Lower leg skin (tissue), 4 donors: ENCODE measurements around the gene HSPB1. TPM values are rescaled to one million over a fixed set of nuclear protein-coding genes. Genes with fewer than 3 reads are reported as not detected.

Experiments
- DNase-seq, 2 donors: peaks; one replicate each; pipeline ENCODE4 v3.0.0-alpha.2; 2019; ENCODE audit warnings: low spot score in 2 of 2
- H3K4me3 ChIP-seq: fragments of 200-600 bp; sonication (generic); 2 replicates; pipeline ENCODE4 v1.5.1; 2017; ENCODE audit warnings: mild to moderate bottlenecking, low read depth; ENCODE audit not compliant: poor library complexity, severe bottlenecking
- CTCF ChIP-seq, 3 donors: fragments of 450-650 bp; IDR thresholded peaks; one replicate each; pipeline ENCODE4 v1.5.1; 2016; ENCODE audit warnings: antibody characterized with exemption in 3 of 3, mild to moderate bottlenecking in 3 of 3, moderate library complexity in 2 of 3
- POLR2A ChIP-seq, 2 donors: fragments of 450-650 bp; IDR thresholded peaks; one replicate each; pipeline ENCODE4 v1.6.1; 2016 to 2017; ENCODE audit warnings: antibody characterized with exemption in 2 of 2, mild to moderate bottlenecking in 1 of 2, moderate library complexity in 1 of 2
- WGBS, 2 donors: methylation state at CpG; one replicate each; pipeline ENCODE4 v1.1.5; 2018; 5-methylcytosine and 5-hydroxymethylcytosine counted together
- intact Hi-C: fragments of 100-400 bp; cut with DNase I; formaldehyde crosslinking; loops from one replicate; pipeline ENCODE4 v1.15.0; 2023; ENCODE audit warnings: low total_unique reads
- total RNA-seq, 4 donors: library from RNA; depleted of rRNA; stranded (reverse); fragments of >200 nt; gene quantifications; one replicate each; pipeline ENCODE4 v1.1.0, GENCODE V29; 2016

HSPB1 gene
- total RNA-seq, 4 donors from 2014 or later = 1,628 to 3,756 (median 2,658) TPM

DNA sequence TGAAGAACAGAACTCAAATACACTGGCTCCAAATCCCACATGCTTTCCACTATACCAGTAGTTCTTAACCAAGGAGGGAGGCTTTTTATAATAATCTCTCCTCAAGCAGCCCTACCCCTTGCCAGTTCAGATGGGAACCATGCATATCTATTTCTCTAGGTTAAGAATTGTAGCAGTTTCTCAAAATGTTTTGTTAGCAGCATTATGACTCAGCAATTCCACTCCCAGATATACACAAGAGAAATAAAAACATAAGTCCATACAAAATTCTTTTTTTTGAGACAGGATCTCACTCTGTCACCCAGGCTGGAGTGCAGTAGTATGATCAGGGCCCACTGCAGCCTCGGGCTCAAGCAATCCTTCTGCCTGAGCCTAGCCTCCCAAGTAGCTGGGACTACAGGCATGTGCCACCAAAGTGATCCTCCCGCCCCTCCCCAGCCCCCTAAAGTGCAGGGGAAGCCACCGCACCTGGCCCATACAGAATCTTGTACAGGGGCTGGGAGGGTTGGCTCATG, 38.2 kb downstream of the HSPB1 start:
- intact Hi-C loops = no loop called here
- no peak overlapping the region for H3K4me3 ChIP-seq
- no peak for DNase-seq
- TF ChIP-seq CTCF (IDR thresholded peaks at IDR 0.05) (no peak), POLR2A (IDR thresholded peaks at IDR 0.05) (no peak)
- 83 to 86% methylated on average over 3 of the region's 3 CpGs for WGBS, 2 donors

GRCh38 chr7:76342222-76342621, 39.7 kb downstream of the HSPB1 start:
- H3K4me3 ChIP-seq = no peak overlapping the region
- no peak for TF ChIP-seq POLR2A (IDR thresholded peaks at IDR 0.05)
- no peak for TF ChIP-seq CTCF (IDR thresholded peaks at IDR 0.05)
- 83 to 88% methylated on average over 5 of the region's 5 CpGs for WGBS, 2 donors
- no peak for DNase-seq
- intact Hi-C loops = no loop called here

DNA sequence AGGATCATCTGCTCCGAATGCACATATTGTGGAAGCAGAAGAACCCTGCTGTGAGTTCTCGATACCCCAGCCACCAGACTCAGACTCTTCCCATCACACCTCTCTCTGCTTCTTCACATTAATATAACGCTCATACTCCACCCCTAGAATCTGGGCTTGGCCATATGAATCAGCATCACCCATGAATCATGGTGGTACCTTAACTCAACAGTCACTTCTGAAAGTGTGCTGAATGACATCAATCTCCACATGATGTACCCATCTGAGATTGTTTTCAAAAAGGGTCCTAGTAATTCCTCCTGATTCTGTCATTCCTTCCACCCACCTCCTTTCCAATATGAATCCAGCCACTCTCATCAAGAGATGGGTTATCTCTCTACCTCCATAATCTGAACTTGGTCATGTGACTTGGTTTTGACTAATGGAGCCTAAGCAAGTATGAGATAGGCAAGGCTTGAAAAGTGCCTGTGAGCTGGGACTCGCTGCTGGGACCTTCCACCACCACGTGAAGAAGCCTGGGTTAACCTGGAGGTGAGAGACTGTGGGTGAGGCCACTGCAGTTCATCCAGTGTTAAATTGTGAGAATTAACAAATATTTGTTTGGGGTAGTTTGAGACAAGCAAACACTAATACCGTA, 40.9 kb downstream of the HSPB1 start:
- WGBS, 2 donors = 93 to 96% methylated on average over 6 of the region's 6 CpGs
- no peak for DNase-seq
- no peak for TF ChIP-seq CTCF (IDR thresholded peaks at IDR 0.05)
- no peak for TF ChIP-seq POLR2A (IDR thresholded peaks at IDR 0.05)
- intact Hi-C loops = no loop called here
- no peak overlapping the region for H3K4me3 ChIP-seq

DNA sequence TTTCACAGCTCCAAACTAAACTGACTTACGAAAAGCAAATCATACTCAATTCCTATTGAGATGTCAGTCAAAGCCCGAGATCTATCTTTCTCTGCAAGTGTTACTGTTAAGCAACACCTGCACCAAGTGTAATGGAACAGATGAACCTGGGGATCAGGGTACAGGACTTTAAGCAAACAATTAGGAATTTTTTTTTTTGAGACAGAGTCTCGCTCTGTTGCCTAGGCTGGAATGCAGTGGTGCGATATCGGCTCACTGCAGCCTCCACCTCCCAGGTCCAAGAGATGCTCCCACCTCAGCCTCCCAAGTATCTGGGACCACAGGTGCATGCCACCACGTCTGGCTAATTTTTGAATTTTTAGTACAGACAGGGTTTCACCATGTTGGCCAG, 41.5 kb downstream of the HSPB1 start:
- no peak for DNase-seq
- H3K4me3 ChIP-seq = no peak overlapping the region
- WGBS, 2 donors = 92 to 93% methylated on average over 6 of the region's 6 CpGs
- TF ChIP-seq POLR2A (IDR thresholded peaks at IDR 0.05) = no peak
- TF ChIP-seq CTCF (IDR thresholded peaks at IDR 0.05) = no peak
- intact Hi-C loops = no loop called here

GRCh38 chr7:76346097-76346496, 43.6 kb downstream of the HSPB1 start:
- intact Hi-C loops = no loop called here
- TF ChIP-seq POLR2A (IDR thresholded peaks at IDR 0.05) = no peak
- no peak overlapping the region for H3K4me3 ChIP-seq
- WGBS, 2 donors = 84 to 88% methylated on average over 6 of the region's 6 CpGs
- no peak for DNase-seq

GRCh38 chr7:76346778-76347177, 44.3 kb downstream of the HSPB1 start:
- intact Hi-C loops = no loop called here
- 71 to 78% methylated on average over 8 of the region's 8 CpGs for WGBS, 2 donors
- TF ChIP-seq CTCF (IDR thresholded peaks at IDR 0.05) = no peak
- no peak for TF ChIP-seq POLR2A (IDR thresholded peaks at IDR 0.05)
- DNase-seq = no peak
- no peak overlapping the region for H3K4me3 ChIP-seq
